Endodermal cell (in vitro differentiated cells): ENCODE results near the gene PSME3IP1. TPM values are rescaled to one million over a fixed set of nuclear protein-coding genes. Genes with fewer than 3 reads are reported as not detected.

Experiments used
- DNase-seq: peaks from one replicate; pipeline ENCODE4 v3.0.0-alpha.2; 2017
- H3K27ac ChIP-seq: 2 replicates; pipeline ENCODE4 v1.5.1; 2013; ENCODE audit warnings: mild to moderate bottlenecking, low read depth, low read length, moderate library complexity
- H3K27me3 ChIP-seq: 2 replicates; pipeline ENCODE4 v1.6.1; 2013; ENCODE audit warnings: mild to moderate bottlenecking, low read length, moderate library complexity; ENCODE audit not compliant: insufficient read depth, control insufficient read depth, poor library complexity, severe bottlenecking
- H3K36me3 ChIP-seq: 2 replicates; pipeline ENCODE4 v1.7.0; 2013; ENCODE audit warnings: mild to moderate bottlenecking, low read length, moderate library complexity; ENCODE audit not compliant: control insufficient read depth, insufficient read depth
- H3K4me1 ChIP-seq: one replicate; pipeline ENCODE4 v1.7.0; 2013; ENCODE audit warnings: low read length; ENCODE audit not compliant: control insufficient read depth, insufficient read depth
- H3K4me3 ChIP-seq: 2 replicates; pipeline ENCODE4 v1.5.1; 2013; ENCODE audit warnings: mild to moderate bottlenecking, low read length, moderate library complexity
- H3K9ac ChIP-seq: 2 replicates; pipeline ENCODE4 v1.6.1; 2013; ENCODE audit warnings: mild to moderate bottlenecking, low read length, moderate library complexity; ENCODE audit not compliant: poor library complexity, severe bottlenecking; ENCODE audit errors: extremely low read depth
- H3K9me3 ChIP-seq: 2 replicates; pipeline ENCODE4 v1.6.1; 2013; ENCODE audit warnings: mild to moderate bottlenecking, low read length, moderate library complexity; ENCODE audit not compliant: control insufficient read depth
- H3K27ac Mint-ChIP-seq: 2 replicates; pipeline ENCODE4 v1.8.0; 2020; ENCODE audit warnings: mixed read lengths
- H3K27me3 Mint-ChIP-seq: 2 replicates; pipeline ENCODE4 v1.8.0; 2021; ENCODE audit warnings: mild to moderate bottlenecking, mixed read lengths; ENCODE audit not compliant: insufficient read depth
- H3K36me3 Mint-ChIP-seq: 2 replicates; pipeline ENCODE4 v1.8.0; 2020; ENCODE audit warnings: low read depth, mixed read lengths
- H3K4me1 Mint-ChIP-seq: 2 replicates; pipeline ENCODE4 v1.8.0; 2020; ENCODE audit warnings: mixed read lengths
- H3K4me3 Mint-ChIP-seq: 2 replicates; pipeline ENCODE4 v1.8.0; 2020; ENCODE audit warnings: mild to moderate bottlenecking, moderate library complexity, mixed read lengths
- H3K9me3 Mint-ChIP-seq: 2 replicates; pipeline ENCODE4 v1.8.0; 2020; ENCODE audit warnings: mild to moderate bottlenecking, mixed read lengths
- WGBS, 2 experiments: methylation state at CpG; one replicate each; pipeline versions ENCODE4 v1.1.5 to v1.1.7; 2013; ENCODE audit warnings: missing lambda C conversion rate in 2 of 2, mixed read lengths in 1 of 2; ENCODE audit not compliant: insufficient coverage in 1 of 2, insufficient read length in 1 of 2; 5-methylcytosine and 5-hydroxymethylcytosine counted together
- total RNA-seq, 2 donors: library from RNA; stranded (reverse); fragmentation: NEBNext Ultra II Directional in 1 of 2; extraction: Animal tissue kit (Norgen Biotek cat#: 25700) in 1 of 2; gene quantifications; 2 replicates in 1 of 2; 3 replicates in 1 of 2; pipeline ENCODE4 v1.2.1, GENCODE V29; 2021
- TF ChIP-seq, protein P1 (sequence below): fragments of 200-600 bp; sonication (generic); conservative IDR thresholded peaks from 2 replicates; pipeline ENCODE4 v1.5.0; 2021; ENCODE audit warnings: antibody characterized with exemption, mild to moderate bottlenecking

PSME3IP1 gene
- total RNA-seq, 2 donors from 2014 or later = 94.2 to 102 TPM

DNA sequence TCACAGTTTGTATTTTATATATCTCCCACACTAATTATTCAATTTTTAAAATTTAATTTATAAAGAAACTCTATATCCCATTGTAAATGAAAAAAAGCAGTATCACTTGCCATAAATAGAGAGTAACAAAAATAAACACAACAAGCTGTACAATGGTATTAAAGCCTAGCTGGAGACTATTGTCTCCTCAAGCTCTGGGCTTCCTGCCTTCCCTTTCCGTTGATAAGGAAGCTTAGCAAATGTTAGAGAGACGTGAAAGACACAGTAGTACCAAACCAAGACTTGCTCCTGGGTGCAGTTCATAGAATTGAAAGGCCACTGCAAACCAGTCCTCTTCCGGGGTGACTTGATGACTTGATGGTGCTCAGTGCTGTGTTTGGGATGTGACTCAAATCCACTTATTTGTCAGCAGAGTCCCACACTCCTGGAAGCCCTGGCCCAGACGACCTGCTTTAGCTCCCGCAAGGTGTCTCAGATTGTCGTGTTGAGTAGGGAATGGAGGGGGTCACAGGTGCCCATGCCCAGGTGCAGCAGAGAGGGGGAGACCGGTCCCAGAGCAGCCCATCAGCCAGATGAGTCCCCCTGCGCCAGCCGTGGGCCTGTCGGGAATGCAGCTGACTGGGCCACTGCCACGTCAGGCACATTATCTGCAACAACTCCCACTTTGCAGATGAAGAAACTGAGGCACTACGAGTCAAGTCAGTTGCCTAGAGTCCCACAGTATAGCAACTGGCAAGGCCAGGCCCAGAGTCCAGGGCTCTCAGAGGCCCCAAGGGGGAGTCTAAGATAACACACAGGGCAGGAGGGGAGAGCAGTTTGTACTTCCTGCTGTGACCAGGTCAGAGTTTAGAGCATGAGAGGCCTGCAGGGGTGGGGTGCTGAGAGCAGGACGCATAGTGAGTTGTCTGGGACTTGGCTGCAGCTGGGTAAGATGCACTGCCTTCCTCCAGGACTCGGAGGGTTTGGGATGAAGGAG is 40.5 kb downstream of the PSME3IP1 start:
- no peak for DNase-seq
- Mint-ChIP-seq H3K27me3 (no peaks in the 10 kb centered on the region), H3K36me3 (no peaks in the 10 kb centered on the region), H3K4me1 (peaks cover 21% of the 10 kb centered on the region), H3K27ac (no peak overlapping the region), H3K4me3 (no peak overlapping the region), H3K9me3 (no peaks in the 10 kb centered on the region)
- no peaks in the 10 kb centered on the region for H3K9me3 ChIP-seq
- no peak overlapping the region for H3K9ac ChIP-seq
- no peak overlapping the region for H3K27ac ChIP-seq
- TF ChIP-seq, protein P1, sequence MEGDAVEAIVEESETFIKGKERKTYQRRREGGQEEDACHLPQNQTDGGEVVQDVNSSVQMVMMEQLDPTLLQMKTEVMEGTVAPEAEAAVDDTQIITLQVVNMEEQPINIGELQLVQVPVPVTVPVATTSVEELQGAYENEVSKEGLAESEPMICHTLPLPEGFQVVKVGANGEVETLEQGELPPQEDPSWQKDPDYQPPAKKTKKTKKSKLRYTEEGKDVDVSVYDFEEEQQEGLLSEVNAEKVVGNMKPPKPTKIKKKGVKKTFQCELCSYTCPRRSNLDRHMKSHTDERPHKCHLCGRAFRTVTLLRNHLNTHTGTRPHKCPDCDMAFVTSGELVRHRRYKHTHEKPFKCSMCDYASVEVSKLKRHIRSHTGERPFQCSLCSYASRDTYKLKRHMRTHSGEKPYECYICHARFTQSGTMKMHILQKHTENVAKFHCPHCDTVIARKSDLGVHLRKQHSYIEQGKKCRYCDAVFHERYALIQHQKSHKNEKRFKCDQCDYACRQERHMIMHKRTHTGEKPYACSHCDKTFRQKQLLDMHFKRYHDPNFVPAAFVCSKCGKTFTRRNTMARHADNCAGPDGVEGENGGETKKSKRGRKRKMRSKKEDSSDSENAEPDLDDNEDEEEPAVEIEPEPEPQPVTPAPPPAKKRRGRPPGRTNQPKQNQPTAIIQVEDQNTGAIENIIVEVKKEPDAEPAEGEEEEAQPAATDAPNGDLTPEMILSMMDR = no peak
- no peaks in the 10 kb centered on the region for H3K27me3 ChIP-seq
- H3K4me3 ChIP-seq = no peak overlapping the region
- peaks cover 13% of the 10 kb centered on the region for H3K4me1 ChIP-seq
- WGBS, 2 experiments = 79 to 83% methylated on average over 7 to 14 of the region's 14 CpGs
- H3K36me3 ChIP-seq = no peaks in the 10 kb centered on the region

DNA sequence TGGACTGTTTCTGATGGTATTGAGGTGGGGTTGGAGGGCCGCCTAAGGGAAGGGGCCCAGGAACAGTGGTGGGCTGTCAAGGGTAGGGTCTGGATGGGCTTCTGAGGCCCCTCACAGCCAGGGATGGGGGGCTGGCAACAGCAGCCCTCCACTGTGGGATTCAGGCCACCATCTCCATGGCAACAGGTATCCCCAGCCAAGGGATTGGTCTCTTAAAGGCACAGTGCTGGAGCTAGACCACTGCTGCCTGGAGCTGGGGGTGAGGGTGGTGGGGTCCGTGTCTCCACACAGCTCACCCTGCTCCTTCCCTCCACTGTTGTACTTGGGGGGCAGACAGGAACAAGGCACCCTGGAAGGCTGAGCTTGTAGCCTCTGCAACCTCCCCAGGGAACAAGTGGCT is 41.8 kb downstream of the PSME3IP1 start:
- no peak overlapping the region for H3K27ac ChIP-seq
- Mint-ChIP-seq H3K4me1 (peaks cover 21% of the 10 kb centered on the region), H3K27me3 (no peaks in the 10 kb centered on the region), H3K9me3 (no peaks in the 10 kb centered on the region), H3K27ac (no peak overlapping the region), H3K36me3 (no peaks in the 10 kb centered on the region), H3K4me3 (no peak overlapping the region)
- H3K9me3 ChIP-seq = no peaks in the 10 kb centered on the region
- H3K4me3 ChIP-seq = no peak overlapping the region
- 83% methylated on average over 1 of the region's 2 CpGs; no CpG with 5 or more reads in 1 of the 2 experiments for WGBS, 2 experiments
- peaks cover 13% of the 10 kb centered on the region for H3K4me1 ChIP-seq
- TF ChIP-seq, protein P1 = no peak
- DNase-seq = no peak
- no peaks in the 10 kb centered on the region for H3K36me3 ChIP-seq
- H3K9ac ChIP-seq = no peak overlapping the region
- H3K27me3 ChIP-seq = no peaks in the 10 kb centered on the region

DNA sequence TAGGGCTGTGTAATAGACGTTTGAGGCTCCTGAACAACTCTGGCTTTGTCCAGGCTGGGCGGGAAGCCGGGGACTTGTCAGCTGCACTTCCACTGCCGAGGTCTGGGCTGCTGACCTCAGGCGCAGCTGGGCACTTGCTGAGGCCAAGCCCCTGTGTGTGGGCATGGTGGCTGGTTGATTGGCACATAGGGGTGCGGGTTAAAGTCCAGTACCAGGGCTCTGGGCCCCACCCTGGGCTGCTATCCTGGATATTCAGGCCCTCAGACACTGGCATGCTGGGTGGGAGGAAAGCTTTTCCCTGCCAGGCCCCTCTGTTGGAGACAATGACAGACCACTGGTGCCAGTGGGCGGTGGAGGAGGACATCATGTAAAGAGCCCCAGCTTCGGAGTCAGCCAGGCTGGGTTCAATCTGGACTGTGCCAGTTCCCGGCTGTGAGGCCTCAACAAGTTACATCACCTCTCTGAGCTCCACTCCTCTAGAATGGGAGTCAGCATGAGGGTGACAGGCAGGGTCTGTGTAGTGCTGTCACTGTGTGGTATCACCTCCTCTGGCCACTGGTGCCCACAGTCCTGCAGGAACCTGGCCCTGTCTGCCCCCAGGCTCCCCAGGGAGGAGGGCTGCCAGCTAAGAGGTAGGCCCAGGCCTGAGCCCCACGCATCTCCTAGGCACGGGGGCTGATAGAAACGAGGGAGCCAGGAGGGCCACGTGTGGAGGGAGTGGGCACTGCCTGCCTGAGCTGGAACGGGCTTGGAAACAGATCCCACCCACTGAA is 42.5 kb downstream of the PSME3IP1 start:
- 92 to 95% methylated on average over 11 to 14 of the region's 14 CpGs for WGBS, 2 experiments
- no peak for DNase-seq
- Histone ChIP-seq H3K36me3 (no peaks in the 10 kb centered on the region), H3K27ac (no peak overlapping the region), H3K4me3 (no peak overlapping the region), H3K9ac (no peak overlapping the region), H3K4me1 (peaks cover 13% of the 10 kb centered on the region), H3K27me3 (no peaks in the 10 kb centered on the region), H3K9me3 (no peaks in the 10 kb centered on the region)
- no peaks in the 10 kb centered on the region for H3K27me3 Mint-ChIP-seq
- H3K36me3 Mint-ChIP-seq = no peaks in the 10 kb centered on the region
- peaks cover 21% of the 10 kb centered on the region for H3K4me1 Mint-ChIP-seq
- H3K9me3 Mint-ChIP-seq = no peaks in the 10 kb centered on the region
- no peak overlapping the region for H3K4me3 Mint-ChIP-seq
- no peak overlapping the region for H3K27ac Mint-ChIP-seq
- TF ChIP-seq, protein P1 = no peak
